ENCODE data around the gene PRKCE. TPM values are rescaled to one million over a fixed set of nuclear protein-coding genes. Genes with fewer than 3 reads are reported as not detected.

The PRKCE gene
- total and polyA plus RNA-seq, 2 donors (not counting 1 experiment from before 2014, with no cell fraction given), result 23.6 to 271 TPM

DNA sequence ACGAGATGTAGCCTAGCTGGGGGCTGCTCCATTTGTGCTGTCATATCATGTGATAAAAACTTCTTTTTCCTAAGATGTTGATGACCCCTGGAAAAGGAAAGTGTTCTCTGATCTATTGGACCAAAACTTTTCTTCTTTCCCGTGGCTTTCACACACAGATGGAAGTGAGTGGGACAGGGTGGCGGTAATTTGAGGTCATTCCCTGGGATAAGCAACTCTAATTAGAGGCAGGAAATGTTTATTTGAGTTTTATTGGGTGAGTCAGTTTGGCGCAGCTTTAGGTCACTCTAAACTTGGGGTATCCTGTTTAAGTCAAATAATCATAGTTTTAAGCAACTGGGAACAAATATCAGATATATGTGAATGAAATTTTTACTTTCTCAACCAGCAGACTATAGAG is 424.8 kb downstream of the PRKCE start:
- no peak for TF ChIP-seq EZH2 (IDR thresholded peaks at IDR 0.05; ENCODE audit: borderline replicate concordance, insufficient read depth, low read depth, low read length, poor library complexity, severe bottlenecking)
- TF ChIP-seq, protein P1, sequence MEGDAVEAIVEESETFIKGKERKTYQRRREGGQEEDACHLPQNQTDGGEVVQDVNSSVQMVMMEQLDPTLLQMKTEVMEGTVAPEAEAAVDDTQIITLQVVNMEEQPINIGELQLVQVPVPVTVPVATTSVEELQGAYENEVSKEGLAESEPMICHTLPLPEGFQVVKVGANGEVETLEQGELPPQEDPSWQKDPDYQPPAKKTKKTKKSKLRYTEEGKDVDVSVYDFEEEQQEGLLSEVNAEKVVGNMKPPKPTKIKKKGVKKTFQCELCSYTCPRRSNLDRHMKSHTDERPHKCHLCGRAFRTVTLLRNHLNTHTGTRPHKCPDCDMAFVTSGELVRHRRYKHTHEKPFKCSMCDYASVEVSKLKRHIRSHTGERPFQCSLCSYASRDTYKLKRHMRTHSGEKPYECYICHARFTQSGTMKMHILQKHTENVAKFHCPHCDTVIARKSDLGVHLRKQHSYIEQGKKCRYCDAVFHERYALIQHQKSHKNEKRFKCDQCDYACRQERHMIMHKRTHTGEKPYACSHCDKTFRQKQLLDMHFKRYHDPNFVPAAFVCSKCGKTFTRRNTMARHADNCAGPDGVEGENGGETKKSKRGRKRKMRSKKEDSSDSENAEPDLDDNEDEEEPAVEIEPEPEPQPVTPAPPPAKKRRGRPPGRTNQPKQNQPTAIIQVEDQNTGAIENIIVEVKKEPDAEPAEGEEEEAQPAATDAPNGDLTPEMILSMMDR (IDR thresholded peaks at IDR 0.05), result no peak
- Mint-ChIP-seq H3K4me3 (no peak overlapping the region), H3K4me1 (no peaks in the 10 kb centered on the region), H3K27me3 (no peaks in the 10 kb centered on the region), H3K9me3 (ENCODE audit: insufficient read depth) (no peaks in the 10 kb centered on the region), H3K27ac (no peak overlapping the region)
- DNase-seq (no peak), ATAC-seq (ENCODE audit: low read depth) (no peak)
- CTCF ChIA-PET, result no interaction called here
- Histone ChIP-seq H3K79me2 (ENCODE audit: control insufficient read depth, insufficient read depth, low read length) (no peaks in the 10 kb centered on the region), H3K27ac (ENCODE audit: low read length in 2 of 2) (no peak overlapping the region), H3K4me3 (ENCODE audit: control extremely low read depth in 1 of 5, extremely low read depth in 1 of 5, insufficient read depth in 1 of 5, low read depth in 2 of 5, low read length in 4 of 5) (no peak overlapping the region), H3K4me1 (ENCODE audit: control insufficient read depth in 2 of 2, insufficient read depth in 2 of 2, low read length in 2 of 2) (no peaks in the 10 kb centered on the region), H4K20me1 (ENCODE audit: control insufficient read depth, insufficient read depth, low read length, poor library complexity, severe bottlenecking) (peaks cover 4% of the 10 kb centered on the region), H3K4me2 (replicated peaks; ENCODE audit: low read depth, low read length, poor library complexity, severe bottlenecking) (no peak overlapping the region), H2AFZ (ENCODE audit: insufficient read depth, low read depth, low read length, poor library complexity, severe bottlenecking) (no peak overlapping the region), H3K9ac (ENCODE audit: low read length) (no peak overlapping the region), H3K36me3 (replicated peaks in 1 of 2; ENCODE audit: control extremely low read depth in 1 of 2, control insufficient read depth in 1 of 2, extremely low read depth in 1 of 2, insufficient read depth in 2 of 2, low read length in 1 of 2) (peaks cover 8 to 11% of the 10 kb centered on the region in 2 experiments), H3K27me3 (replicated peaks in 1 of 4; ENCODE audit: control extremely low read depth in 1 of 4, control insufficient read depth in 3 of 4, insufficient read depth in 4 of 4, low read length in 3 of 4) (no peaks in the 10 kb centered on the region), H3K9me3 (ENCODE audit: control extremely low read depth in 1 of 3, control insufficient read depth in 2 of 3, insufficient read depth in 1 of 3, low read length in 2 of 3) (no peaks in the 10 kb centered on the region)
- WGBS (ENCODE audit: insufficient coverage), result 100% methylated on average over 2 of the region's 4 CpGs
- POLR2A ChIA-PET, result no interaction called here
- intact Hi-C loops (cut with micrococcal nuclease), result no loop called here

GRCh38 chr2:46076875-46077274 is 425.4 kb downstream of the PRKCE start:
- no peak overlapping the region for H2AFZ ChIP-seq (ENCODE audit: insufficient read depth, low read depth, low read length, poor library complexity, severe bottlenecking)
- no peaks in the 10 kb centered on the region for H3K27me3 ChIP-seq (replicated peaks in 1 of 4; ENCODE audit: control extremely low read depth in 1 of 4, control insufficient read depth in 3 of 4, insufficient read depth in 4 of 4, low read length in 3 of 4)
- no peaks in the 10 kb centered on the region for H3K9me3 ChIP-seq (ENCODE audit: control extremely low read depth in 1 of 3, control insufficient read depth in 2 of 3, insufficient read depth in 1 of 3, low read length in 2 of 3)
- ChIA-PET POLR2A (no interaction called here), CTCF (no interaction called here)
- no peak overlapping the region for H3K9ac ChIP-seq (ENCODE audit: low read length)
- H3K36me3 ChIP-seq (replicated peaks in 1 of 2; ENCODE audit: control extremely low read depth in 1 of 2, control insufficient read depth in 1 of 2, extremely low read depth in 1 of 2, insufficient read depth in 2 of 2, low read length in 1 of 2), result peaks cover 8 to 11% of the 10 kb centered on the region in 2 experiments
- no peak overlapping the region for H3K4me2 ChIP-seq (replicated peaks; ENCODE audit: low read depth, low read length, poor library complexity, severe bottlenecking)
- H3K79me2 ChIP-seq (ENCODE audit: control insufficient read depth, insufficient read depth, low read length), result no peaks in the 10 kb centered on the region
- H3K27ac ChIP-seq (ENCODE audit: low read length in 2 of 2), result no peak overlapping the region
- no peaks in the 10 kb centered on the region for H3K4me1 ChIP-seq (ENCODE audit: control insufficient read depth in 2 of 2, insufficient read depth in 2 of 2, low read length in 2 of 2)
- peaks cover 4% of the 10 kb centered on the region for H4K20me1 ChIP-seq (ENCODE audit: control insufficient read depth, insufficient read depth, low read length, poor library complexity, severe bottlenecking)
- Mint-ChIP-seq H3K4me3 (no peak overlapping the region), H3K27ac (no peak overlapping the region), H3K9me3 (ENCODE audit: insufficient read depth) (no peaks in the 10 kb centered on the region), H3K27me3 (no peaks in the 10 kb centered on the region), H3K4me1 (no peaks in the 10 kb centered on the region)
- ATAC-seq (ENCODE audit: low read depth) (no peak), DNase-seq (no peak)
- TF ChIP-seq, protein P1 (IDR thresholded peaks at IDR 0.05), result no peak
- TF ChIP-seq EZH2 (IDR thresholded peaks at IDR 0.05; ENCODE audit: borderline replicate concordance, insufficient read depth, low read depth, low read length, poor library complexity, severe bottlenecking), result no peak
- intact Hi-C loops (cut with micrococcal nuclease), result no loop called here
- 100% methylated on average over 1 of the region's 7 CpGs for WGBS (ENCODE audit: insufficient coverage)
- H3K4me3 ChIP-seq (ENCODE audit: control extremely low read depth in 1 of 5, extremely low read depth in 1 of 5, insufficient read depth in 1 of 5, low read depth in 2 of 5, low read length in 4 of 5), result no peak overlapping the region
